HG03521 (cell line): ENCODE measurements around the gene LRRC25.
A peak's percentile ranks its signal among the peaks of the same experiment; 100 is the strongest.

Experiments
- ATAC-seq: cut with Tn5 transposase; IDR thresholded peaks from one replicate; pipeline ENCODE4 v1.9.1; 2021; ENCODE audit warnings: mild to moderate bottlenecking, moderate library complexity; ENCODE audit not compliant: unreplicated experiment

Gene LRRC25

DNA sequence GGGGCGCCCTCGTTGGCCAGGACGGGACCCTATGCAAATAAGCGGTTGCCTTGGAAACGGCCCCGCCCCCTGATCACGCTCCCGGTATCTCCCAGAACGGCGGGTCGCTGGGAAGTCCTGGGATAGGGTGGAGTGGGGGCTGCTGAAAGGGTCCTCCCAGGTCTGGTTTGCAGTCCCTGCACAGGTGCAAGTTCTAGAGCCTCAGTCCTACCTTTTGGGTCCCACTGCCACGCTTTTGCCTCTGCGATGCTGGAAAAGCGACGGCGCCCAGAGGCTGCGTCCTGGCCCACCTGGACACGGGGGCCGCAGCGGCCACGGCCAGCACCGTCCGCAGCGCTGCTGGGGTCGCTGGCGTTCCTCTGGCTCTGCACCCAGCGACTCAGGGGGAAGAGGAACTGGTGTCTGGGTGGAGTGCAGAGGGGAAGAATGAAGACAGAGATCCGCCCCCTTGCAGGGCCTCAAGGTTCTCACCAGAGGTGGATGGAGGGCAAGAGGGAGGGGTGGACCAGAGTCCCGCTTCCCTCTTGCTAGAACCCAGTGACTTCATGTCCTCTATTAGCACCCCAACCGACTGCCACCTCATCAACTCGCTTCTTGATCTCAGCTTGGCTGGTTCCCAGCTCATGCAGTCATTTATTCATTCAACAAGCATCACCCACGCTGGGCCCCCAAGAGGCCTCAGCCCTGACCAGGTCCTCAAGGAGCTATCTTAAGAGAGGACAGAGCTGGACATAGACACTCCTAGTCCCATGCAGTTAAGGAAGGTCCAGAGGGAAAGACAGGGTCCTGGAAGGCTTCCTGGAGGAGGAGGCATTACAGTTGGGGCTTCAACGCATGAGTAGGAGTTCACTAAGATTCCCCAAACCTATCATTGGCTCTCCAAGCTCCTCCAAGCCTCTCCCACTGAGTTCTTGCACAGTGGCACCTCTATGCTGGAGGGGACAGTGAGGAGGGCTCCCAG, at the start of gene LRRC25:
Gene LRRC25 (minus strand): TSS at position 381 of the 961 bp plus-strand sequence. CDS start 659 bp downstream, outside the sequence.
- ATAC-seq = no peak

GRCh38 chr19:18446811-18447359, 49.5 kb upstream of the LRRC25 start:
- ATAC-seq = no peak

DNA sequence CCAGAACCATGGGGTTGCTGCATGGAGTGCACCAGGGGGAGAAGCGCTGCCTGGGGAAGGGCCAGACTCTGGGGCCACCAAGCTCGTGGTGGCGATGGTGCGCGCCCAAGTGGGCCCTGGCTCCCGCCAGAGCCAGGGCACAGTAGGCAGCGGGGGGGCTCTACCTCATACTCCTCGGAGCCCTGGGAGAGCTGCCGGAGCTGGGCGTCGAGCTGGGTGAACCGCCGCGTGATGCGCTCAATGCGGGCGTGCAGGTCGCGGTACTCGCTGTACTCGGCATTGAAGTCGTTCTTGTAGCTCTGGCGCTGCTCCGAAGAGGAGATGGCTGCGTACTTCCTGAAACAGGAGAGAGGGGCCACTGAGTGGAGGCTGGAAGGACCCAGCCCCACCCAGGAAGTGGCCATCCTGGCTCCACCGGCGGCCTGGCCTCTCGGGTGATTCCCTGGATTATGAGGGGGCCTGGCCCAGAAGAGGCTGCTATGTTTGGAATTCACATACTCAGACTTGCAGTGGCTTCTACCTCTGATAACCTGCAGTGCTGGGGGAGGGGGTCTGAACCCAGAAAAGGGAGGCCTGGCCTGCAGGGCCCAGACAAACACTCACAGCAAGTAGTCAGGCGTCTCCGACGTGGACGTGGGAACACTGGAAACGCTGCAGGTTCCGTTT, 48.9 kb upstream of the LRRC25 start:
- ATAC-seq = no peak

DNA sequence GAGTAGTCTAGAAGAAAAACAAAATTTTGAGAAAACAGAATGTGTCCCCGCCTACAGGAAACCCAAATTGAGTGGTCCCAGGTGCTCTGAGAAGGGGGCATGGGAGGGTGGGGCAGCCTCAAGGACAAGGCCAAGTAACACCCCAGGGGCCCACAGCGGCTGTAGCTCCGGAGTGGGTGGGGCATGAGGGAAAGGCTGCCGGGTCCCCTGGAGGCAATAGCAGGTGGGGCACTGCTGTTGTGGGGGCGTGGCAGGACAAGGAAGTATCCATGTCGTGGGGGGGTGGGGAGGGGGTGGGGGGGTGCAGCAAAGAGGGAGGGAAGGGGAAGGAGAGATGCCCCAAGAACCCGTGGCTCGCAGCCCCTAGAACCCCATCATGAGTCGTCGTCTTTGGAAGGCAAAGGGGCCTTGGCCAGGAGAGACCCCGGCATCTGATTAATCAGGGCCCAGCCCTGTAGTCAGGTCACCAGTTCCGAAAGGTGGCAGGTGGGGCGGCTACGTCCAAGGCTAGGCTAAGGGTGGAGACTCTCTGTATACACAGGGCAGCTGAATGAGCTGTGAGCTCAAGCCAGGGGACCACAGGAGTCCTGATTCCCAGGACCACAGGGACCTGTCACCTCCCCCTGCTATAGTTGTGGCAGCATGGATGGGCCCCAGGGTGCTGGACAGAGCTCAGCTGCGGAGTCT, 48.0 kb upstream of the LRRC25 start:
- no peak for ATAC-seq

DNA sequence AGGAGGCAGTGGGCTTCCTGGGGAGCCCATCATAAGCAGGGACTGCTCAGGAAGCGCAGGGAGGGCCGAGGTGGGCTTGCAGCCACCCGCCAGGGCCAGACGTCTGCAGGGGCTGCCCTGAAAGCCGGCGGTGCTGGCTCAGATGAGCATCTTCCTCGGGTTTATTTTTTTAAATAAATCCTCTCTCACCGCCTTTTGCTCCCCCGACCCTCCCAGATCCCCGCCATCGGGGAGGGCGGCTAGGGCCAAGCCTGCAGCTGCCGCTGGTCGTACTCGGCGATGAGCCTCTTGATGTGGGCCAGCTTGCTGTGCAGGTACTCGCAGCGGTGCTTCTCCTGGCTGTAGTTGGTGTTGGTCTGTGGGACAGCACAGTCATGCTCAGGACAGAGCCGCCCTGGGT, 47.1 kb upstream of the LRRC25 start:
- ATAC-seq = no peak

GRCh38 chr19:18443831-18444230, 46.4 kb upstream of the LRRC25 start:
- no peak for ATAC-seq

GRCh38 chr19:18443406-18443805, 46.0 kb upstream of the LRRC25 start:
- no peak for ATAC-seq

GRCh38 chr19:18442941-18443340, 45.5 kb upstream of the LRRC25 start:
- no peak for ATAC-seq

DNA sequence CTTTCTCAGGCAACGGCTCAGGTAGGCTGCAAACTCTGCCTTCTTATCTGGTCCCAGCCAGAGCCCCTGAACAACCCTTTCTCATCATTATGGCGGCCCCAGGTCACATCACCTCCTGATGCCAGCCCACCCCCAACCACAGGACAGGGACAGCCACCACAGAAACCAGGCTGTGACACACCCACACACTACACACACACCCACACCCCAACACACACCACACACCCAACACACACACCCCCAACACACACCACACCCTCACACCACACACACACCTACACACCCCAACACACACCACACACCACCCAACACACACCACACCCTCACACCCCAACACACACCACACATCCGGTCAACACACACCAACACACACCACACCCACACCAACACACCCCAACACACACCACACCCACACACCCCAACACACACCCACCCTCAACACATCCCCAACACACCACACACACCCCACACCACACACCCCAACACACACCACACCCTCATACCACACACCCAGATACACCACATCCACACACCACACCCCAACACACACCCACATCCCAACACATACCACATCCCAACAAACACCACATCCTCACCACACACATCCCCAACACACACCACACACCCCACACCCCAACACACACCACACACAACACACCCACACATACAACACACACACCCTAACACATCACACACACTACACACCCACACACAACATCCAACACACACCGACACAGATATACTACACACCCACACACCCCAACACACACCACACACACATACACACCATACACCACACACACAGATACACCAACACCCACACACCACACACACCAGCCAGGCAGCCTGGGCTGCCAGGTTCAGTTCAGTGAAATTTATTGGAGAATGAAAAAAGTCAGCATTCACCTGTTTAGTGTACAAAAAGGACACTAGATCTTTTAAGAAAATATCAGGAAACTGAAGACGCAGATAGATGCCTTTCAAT, 44.7 kb upstream of the LRRC25 start:
- ATAC-seq = no peak

GRCh38 chr19:18440936-18441803, 43.7 kb upstream of the LRRC25 start:
- ATAC-seq = no peak

GRCh38 chr19:18440415-18440877, 43.0 kb upstream of the LRRC25 start:
- no peak for ATAC-seq

GRCh38 chr19:18439910-18440237, 42.5 kb upstream of the LRRC25 start:
- no peak for ATAC-seq

- no peak for ATAC-seq
Observed at GRCh38 chr19:18439025-18439909, 41.8 kb upstream of the LRRC25 start.

DNA sequence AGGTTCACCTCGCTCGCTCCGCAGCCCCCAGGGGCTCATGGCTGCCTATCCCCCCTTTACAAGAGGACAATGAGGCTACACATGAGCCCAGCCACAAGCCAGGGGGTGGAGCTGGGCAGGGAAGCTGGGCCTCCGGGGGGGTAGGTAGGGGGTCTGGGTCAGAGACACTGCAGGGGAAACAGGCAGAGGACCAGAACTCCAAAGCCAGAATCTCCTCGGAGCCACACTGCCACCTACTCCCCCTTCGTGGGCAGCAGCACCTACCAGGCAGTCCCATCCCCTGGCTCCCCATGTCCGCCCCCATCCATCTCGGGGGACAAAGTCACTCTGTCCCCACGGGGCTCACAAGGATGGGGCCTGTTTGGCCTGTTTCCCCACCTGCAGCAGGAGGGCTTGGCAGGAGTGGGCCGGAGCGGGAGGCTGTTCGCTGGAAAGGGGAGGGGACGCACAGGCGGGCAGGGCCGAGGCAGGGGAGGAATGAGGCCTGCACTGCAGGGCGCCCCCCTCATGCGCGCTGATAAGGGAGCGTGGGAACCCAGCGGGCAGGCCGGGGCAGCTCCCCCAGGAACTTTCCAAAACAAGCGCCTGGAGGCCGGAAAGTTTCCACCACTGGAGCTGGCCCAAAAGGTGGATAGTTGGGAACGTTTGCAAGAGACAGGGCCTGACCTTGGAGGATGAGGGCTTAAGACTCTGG, 41.1 kb upstream of the LRRC25 start:
- no peak for ATAC-seq

- ATAC-seq = peak; percentile 17
Observed at GRCh38 chr19:18437491-18438330, 40.3 kb upstream of the LRRC25 start, which contains the start of gene ISYNA1. Gene ISYNA1 (minus strand): TSS chr19:18438133. CDS start chr19:18437979, 154 bp downstream.
